DOHH2 (cell line): ENCODE results near the gene GUCA2B.

Experiments
- H3F3A ChIP-seq: fragments of 200-600 bp; sonication (generic), shearing (Covaris generic); 2 replicates; pipeline ENCODE4 v1.6.0; 2016; ENCODE audit warnings: antibody characterized with exemption, mild to moderate bottlenecking; ENCODE audit not compliant: control insufficient read depth, insufficient read depth
- H3K27ac ChIP-seq: fragments of 200-600 bp; sonication (generic); 2 replicates; pipeline ENCODE4 v1.5.1; 2014; ENCODE audit warnings: low read depth, mild to moderate bottlenecking, low read length, moderate library complexity
- H3K27me3 ChIP-seq: fragments of 200-600 bp; sonication (generic); 2 replicates; pipeline ENCODE4 v1.6.1; 2014; ENCODE audit warnings: mild to moderate bottlenecking, low read length, mixed read lengths; ENCODE audit not compliant: control insufficient read depth
- H3K36me3 ChIP-seq: fragments of 200-600 bp; sonication (generic); 2 replicates; pipeline ENCODE4 v1.6.1; 2014; ENCODE audit warnings: mild to moderate bottlenecking, low read length, moderate library complexity, mixed read lengths; ENCODE audit not compliant: control insufficient read depth
- H3K4me1 ChIP-seq: fragments of 200-600 bp; sonication (generic); 2 replicates; pipeline ENCODE4 v1.6.1; 2014; ENCODE audit warnings: mild to moderate bottlenecking, low read length, mixed read lengths; ENCODE audit not compliant: control insufficient read depth
- H3K4me2 ChIP-seq: fragments of 200-600 bp; sonication (generic); 2 replicates; pipeline ENCODE4 v1.6.0; 2014; ENCODE audit warnings: mild to moderate bottlenecking, low read length, moderate library complexity
- H3K4me3 ChIP-seq: fragments of 200-600 bp; sonication (generic); 2 replicates; pipeline ENCODE4 v1.5.1; 2014; ENCODE audit warnings: mild to moderate bottlenecking, low read length, mixed read lengths
- H3K79me2 ChIP-seq: fragments of 200-600 bp; sonication (generic); 2 replicates; pipeline ENCODE4 v1.6.1; 2014; ENCODE audit warnings: mild to moderate bottlenecking, low read length, mixed read lengths; ENCODE audit not compliant: control insufficient read depth
- H3K9me2 ChIP-seq: fragments of 200-600 bp; sonication (generic); replicated peaks from 2 replicates; pipeline ENCODE4 v1.6.1; 2014; ENCODE audit warnings: mild to moderate bottlenecking, low read length, mixed read lengths; ENCODE audit not compliant: control insufficient read depth
- H3K9me3 ChIP-seq: fragments of 200-600 bp; sonication (generic); 2 replicates; pipeline ENCODE4 v1.6.1; 2014; ENCODE audit warnings: antibody characterized with exemption, low read length, mixed read lengths; ENCODE audit not compliant: control insufficient read depth, insufficient read depth
- H4K20me1 ChIP-seq: fragments of 200-600 bp; sonication (generic); 2 replicates; pipeline ENCODE4 v1.6.0; 2014; ENCODE audit warnings: low read depth, mild to moderate bottlenecking, antibody characterized with exemption, low read length, moderate library complexity; ENCODE audit not compliant: control insufficient read depth, insufficient read depth
- CTCF ChIP-seq: fragments of 200-600 bp; sonication (generic); IDR thresholded peaks from one replicate; pipeline ENCODE4 v1.5.1; 2014; ENCODE audit warnings: antibody characterized with exemption, mild to moderate bottlenecking, low read depth, low read length; ENCODE audit not compliant: poor library complexity, severe bottlenecking
- EZH2phosphoT487 ChIP-seq: fragments of 200-600 bp; sonication (generic); IDR thresholded peaks from 2 replicates; pipeline ENCODE4 v1.6.1; 2017; ENCODE audit warnings: borderline replicate concordance, mild to moderate bottlenecking, antibody characterized with exemption, low read length, moderate library complexity, mixed read lengths

GUCA2B gene

GRCh38 chr1:42177541-42177981 lies 24.4 kb downstream of the GUCA2B start:
- no peak for TF ChIP-seq EZH2phosphoT487
- TF ChIP-seq CTCF = no peak
- Histone ChIP-seq H3K9me2 (no peaks in the 10 kb centered on the region), H3F3A (no peaks in the 10 kb centered on the region), H3K79me2 (no peaks in the 10 kb centered on the region), H3K4me3 (no peak overlapping the region), H3K27me3 (no peaks in the 10 kb centered on the region), H3K4me1 (peaks cover 3% of the 10 kb centered on the region; the same call in 1 of the 2 replicates), H3K27ac (no peak overlapping the region), H4K20me1 (no peaks in the 10 kb centered on the region), H3K36me3 (peaks cover 27% of the 10 kb centered on the region), H3K4me2 (no peak overlapping the region), H3K9me3 (no peaks in the 10 kb centered on the region)

GRCh38 chr1:42178249-42178648 lies 25.0 kb downstream of the GUCA2B start:
- no peak for TF ChIP-seq CTCF
- no peak for TF ChIP-seq EZH2phosphoT487
- Histone ChIP-seq H3K4me3 (no peak overlapping the region), H3K4me2 (no peak overlapping the region), H4K20me1 (no peaks in the 10 kb centered on the region), H3K27me3 (no peaks in the 10 kb centered on the region), H3K9me2 (no peaks in the 10 kb centered on the region), H3K27ac (no peak overlapping the region), H3K4me1 (peaks cover 3% of the 10 kb centered on the region; the same call in 1 of the 2 replicates), H3K9me3 (no peaks in the 10 kb centered on the region), H3K79me2 (no peaks in the 10 kb centered on the region), H3K36me3 (peaks cover 27% of the 10 kb centered on the region), H3F3A (no peaks in the 10 kb centered on the region)

- H3K4me3 ChIP-seq = no peak overlapping the region
- H3K27me3 ChIP-seq = no peaks in the 10 kb centered on the region
- H3K4me2 ChIP-seq = no peak overlapping the region
- no peaks in the 10 kb centered on the region for H3K79me2 ChIP-seq
- H4K20me1 ChIP-seq = no peaks in the 10 kb centered on the region
- no peak overlapping the region for H3K27ac ChIP-seq
- TF ChIP-seq EZH2phosphoT487 = no peak
- TF ChIP-seq CTCF = no peak
- no peaks in the 10 kb centered on the region for H3K9me3 ChIP-seq
- H3K36me3 ChIP-seq = peaks cover 27% of the 10 kb centered on the region
- H3F3A ChIP-seq = no peaks in the 10 kb centered on the region
- no peaks in the 10 kb centered on the region for H3K9me2 ChIP-seq
- H3K4me1 ChIP-seq = peaks cover 3% of the 10 kb centered on the region; the same call in 1 of the 2 replicates
These were observed 26.1 kb downstream of the GUCA2B start for GRCh38 chr1:42179275-42179674.
